ENCODE results near the gene CTNNBIP1.

The CTNNBIP1 gene

GRCh38 chr1:9859281-9860014 is 50.6 kb downstream of the CTNNBIP1 start:
- no peaks in the 10 kb centered on the region for H3K4me1 ChIP-seq (ENCODE audit: insufficient read depth, low read length)
- H3K9ac ChIP-seq (ENCODE audit: low read depth, low read length), result no peak overlapping the region
- ATAC-seq (ENCODE audit: insufficient read depth, low read depth), result no peak

DNA sequence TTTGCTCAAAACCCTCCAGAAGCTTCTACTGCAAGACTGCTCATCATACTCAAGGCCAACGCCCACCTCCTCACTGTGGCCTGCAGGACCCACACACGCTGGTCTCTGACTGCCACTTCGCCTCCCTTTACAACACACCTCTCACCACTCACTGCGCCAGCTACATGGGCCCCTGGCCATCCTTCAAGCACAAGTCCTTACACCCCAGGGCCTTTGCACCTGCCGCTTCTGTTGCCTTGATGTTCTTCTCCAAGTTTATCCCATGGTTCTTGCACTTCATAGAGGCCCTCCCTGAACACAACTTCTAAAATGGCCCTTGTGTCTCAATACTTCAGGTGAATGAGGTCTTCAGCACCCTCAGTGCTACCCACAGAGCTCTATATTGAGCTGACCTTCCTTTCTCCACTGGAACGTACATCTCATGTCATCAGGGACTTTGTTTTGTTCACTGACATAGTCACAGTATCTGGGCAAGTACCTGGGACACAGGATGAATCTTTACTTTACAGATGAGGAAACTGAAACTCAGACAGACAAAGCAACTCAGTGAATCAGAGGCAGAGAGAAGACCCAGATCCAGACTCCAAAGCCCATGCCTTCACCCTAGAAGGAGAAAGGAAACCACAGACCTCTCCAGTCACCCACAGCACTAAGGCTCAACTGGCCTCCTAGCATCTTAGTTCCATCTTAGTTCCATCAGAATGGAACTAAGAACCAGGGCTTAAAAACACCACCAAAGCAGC is 51.6 kb downstream of the CTNNBIP1 start:
- no peak overlapping the region for H3K9ac ChIP-seq (ENCODE audit: low read depth, low read length)
- no peaks in the 10 kb centered on the region for H3K27me3 ChIP-seq (ENCODE audit: insufficient read depth, low read length, poor library complexity)
- no peak overlapping the region for H3K27ac ChIP-seq (ENCODE audit: low read length)
- no peak overlapping the region for H2AFZ ChIP-seq (ENCODE audit: low read depth, low read length)
- no peak for TF ChIP-seq EZH2 (IDR thresholded peaks at IDR 0.05; ENCODE audit: borderline replicate concordance, low read depth, low read length, severe bottlenecking)
- no peaks in the 10 kb centered on the region; the same call in 1 of the 2 replicates for H3K36me3 ChIP-seq (ENCODE audit: insufficient read depth, low read length)
- H3K9me3 ChIP-seq (ENCODE audit: insufficient read depth, low read length, severe bottlenecking), result peaks cover 5% of the 10 kb centered on the region
- H3K4me2 ChIP-seq (ENCODE audit: insufficient read depth, low read length), result no peak overlapping the region
- no peaks in the 10 kb centered on the region for H3K79me2 ChIP-seq (ENCODE audit: insufficient read depth, low read length)
- no peak for ATAC-seq (ENCODE audit: insufficient read depth, low read depth)
- no peaks in the 10 kb centered on the region for H3K4me1 ChIP-seq (ENCODE audit: insufficient read depth, low read length)
- DNase-seq, result no peak
- no peak overlapping the region for H3K4me3 ChIP-seq (ENCODE audit: low read depth in 1 of 2, low read length in 2 of 2)
- no peaks in the 10 kb centered on the region for H4K20me1 ChIP-seq (ENCODE audit: insufficient read depth, low read length)

More at GRCh38 chr1:9859281-9860014, 50.6 kb downstream of the CTNNBIP1 start:
- TF ChIP-seq CTCF (IDR thresholded peaks at IDR 0.05; ENCODE audit: borderline replicate concordance, extremely low read depth, low read length, poor library complexity, severe bottlenecking) (no peak), EZH2 (IDR thresholded peaks at IDR 0.05; ENCODE audit: borderline replicate concordance, low read depth, low read length, severe bottlenecking) (no peak)
- H4K20me1 ChIP-seq (ENCODE audit: insufficient read depth, low read length), result no peaks in the 10 kb centered on the region
- no peak overlapping the region for H2AFZ ChIP-seq (ENCODE audit: low read depth, low read length)
- no peak overlapping the region for H3K4me3 ChIP-seq (ENCODE audit: low read depth in 1 of 2, low read length in 2 of 2)
- H3K27me3 ChIP-seq (ENCODE audit: insufficient read depth, low read length, poor library complexity), result no peaks in the 10 kb centered on the region
- no peaks in the 10 kb centered on the region for H3K9me3 ChIP-seq (ENCODE audit: insufficient read depth, low read length, severe bottlenecking)
- H3K36me3 ChIP-seq (ENCODE audit: insufficient read depth, low read length), result no peaks in the 10 kb centered on the region
- no peak for DNase-seq
- H3K79me2 ChIP-seq (ENCODE audit: insufficient read depth, low read length), result no peaks in the 10 kb centered on the region
- H3K27ac ChIP-seq (ENCODE audit: low read length), result no peak overlapping the region
- no peak overlapping the region for H3K4me2 ChIP-seq (ENCODE audit: insufficient read depth, low read length)

GRCh38 chr1:9855186-9855585 is 54.9 kb downstream of the CTNNBIP1 start:
- no peaks in the 10 kb centered on the region for H3K79me2 ChIP-seq (ENCODE audit: insufficient read depth, low read length)
- TF ChIP-seq CTCF (IDR thresholded peaks at IDR 0.05; ENCODE audit: borderline replicate concordance, extremely low read depth, low read length, poor library complexity, severe bottlenecking) (no peak), EZH2 (IDR thresholded peaks at IDR 0.05; ENCODE audit: borderline replicate concordance, low read depth, low read length, severe bottlenecking) (no peak)
- no peaks in the 10 kb centered on the region; the same call in 1 of the 2 replicates for H3K36me3 ChIP-seq (ENCODE audit: insufficient read depth, low read length)
- ATAC-seq (ENCODE audit: insufficient read depth, low read depth) (no peak), DNase-seq (no peak)
- no peak overlapping the region for H3K27ac ChIP-seq (ENCODE audit: low read length)
- H3K27me3 ChIP-seq (ENCODE audit: insufficient read depth, low read length, poor library complexity), result no peaks in the 10 kb centered on the region
- H3K4me1 ChIP-seq (ENCODE audit: insufficient read depth, low read length), result peaks cover 5% of the 10 kb centered on the region
- H3K9me3 ChIP-seq (ENCODE audit: insufficient read depth, low read length, severe bottlenecking), result peaks cover 5% of the 10 kb centered on the region
- H3K9ac ChIP-seq (ENCODE audit: low read depth, low read length), result no peak overlapping the region
- H4K20me1 ChIP-seq (ENCODE audit: insufficient read depth, low read length), result no peaks in the 10 kb centered on the region
- H2AFZ ChIP-seq (ENCODE audit: low read depth, low read length), result no peak overlapping the region
- no peak overlapping the region for H3K4me2 ChIP-seq (ENCODE audit: insufficient read depth, low read length)
- H3K4me3 ChIP-seq (ENCODE audit: low read depth in 1 of 2, low read length in 2 of 2), result no peak overlapping the region

GRCh38 chr1:9853249-9853595 is 56.8 kb downstream of the CTNNBIP1 start:
- no peaks in the 10 kb centered on the region for H4K20me1 ChIP-seq (ENCODE audit: insufficient read depth, low read length)
- DNase-seq (no peak), ATAC-seq (ENCODE audit: insufficient read depth, low read depth) (no peak)
- peaks cover 5% of the 10 kb centered on the region for H3K9me3 ChIP-seq (ENCODE audit: insufficient read depth, low read length, severe bottlenecking)
- H3K4me2 ChIP-seq (ENCODE audit: insufficient read depth, low read length), result no peak overlapping the region
- no peak overlapping the region for H3K4me3 ChIP-seq (ENCODE audit: low read depth in 1 of 2, low read length in 2 of 2)
- TF ChIP-seq EZH2 (IDR thresholded peaks at IDR 0.05; ENCODE audit: borderline replicate concordance, low read depth, low read length, severe bottlenecking) (no peak), CTCF (IDR thresholded peaks at IDR 0.05; ENCODE audit: borderline replicate concordance, extremely low read depth, low read length, poor library complexity, severe bottlenecking) (no peak)
- H3K9ac ChIP-seq (ENCODE audit: low read depth, low read length), result no peak overlapping the region
- peaks cover 14% of the 10 kb centered on the region for H3K4me1 ChIP-seq (ENCODE audit: insufficient read depth, low read length)
- no peak overlapping the region for H2AFZ ChIP-seq (ENCODE audit: low read depth, low read length)
- H3K27ac ChIP-seq (ENCODE audit: low read length), result no peak overlapping the region
- no peaks in the 10 kb centered on the region for H3K79me2 ChIP-seq (ENCODE audit: insufficient read depth, low read length)
- H3K36me3 ChIP-seq (ENCODE audit: insufficient read depth, low read length), result no peaks in the 10 kb centered on the region; the same call in 1 of the 2 replicates
- no peaks in the 10 kb centered on the region for H3K27me3 ChIP-seq (ENCODE audit: insufficient read depth, low read length, poor library complexity)
